ENCODE measurements around the gene GOLGA3. TPM values are rescaled to one million over a fixed set of nuclear protein-coding genes. Genes with fewer than 3 reads are reported as not detected.

Gene GOLGA3
- total RNA-seq, 4 donors from 2014 or later, result 69.8 to 117 (median 97.7) TPM

DNA sequence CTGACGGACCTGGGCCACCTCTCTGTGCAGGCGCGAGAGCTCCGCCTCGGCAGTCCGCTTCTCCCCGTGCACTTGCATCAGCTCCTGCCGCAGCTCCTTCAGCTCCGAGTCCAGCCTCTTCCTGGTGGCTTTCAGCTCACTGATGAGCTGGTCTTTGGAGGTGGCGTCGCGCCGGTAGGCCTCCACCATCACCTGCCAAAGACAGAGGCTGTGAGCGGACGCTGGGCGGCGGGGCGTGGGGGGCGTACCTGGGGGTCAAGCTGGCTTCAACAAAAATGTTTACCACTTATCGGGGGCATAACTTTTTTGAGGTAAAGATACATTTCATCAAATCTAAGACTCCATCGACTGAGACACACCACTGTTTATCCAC lies 39.6 kb downstream of the GOLGA3 start:
- no peak overlapping the region for H3K27ac ChIP-seq

DNA sequence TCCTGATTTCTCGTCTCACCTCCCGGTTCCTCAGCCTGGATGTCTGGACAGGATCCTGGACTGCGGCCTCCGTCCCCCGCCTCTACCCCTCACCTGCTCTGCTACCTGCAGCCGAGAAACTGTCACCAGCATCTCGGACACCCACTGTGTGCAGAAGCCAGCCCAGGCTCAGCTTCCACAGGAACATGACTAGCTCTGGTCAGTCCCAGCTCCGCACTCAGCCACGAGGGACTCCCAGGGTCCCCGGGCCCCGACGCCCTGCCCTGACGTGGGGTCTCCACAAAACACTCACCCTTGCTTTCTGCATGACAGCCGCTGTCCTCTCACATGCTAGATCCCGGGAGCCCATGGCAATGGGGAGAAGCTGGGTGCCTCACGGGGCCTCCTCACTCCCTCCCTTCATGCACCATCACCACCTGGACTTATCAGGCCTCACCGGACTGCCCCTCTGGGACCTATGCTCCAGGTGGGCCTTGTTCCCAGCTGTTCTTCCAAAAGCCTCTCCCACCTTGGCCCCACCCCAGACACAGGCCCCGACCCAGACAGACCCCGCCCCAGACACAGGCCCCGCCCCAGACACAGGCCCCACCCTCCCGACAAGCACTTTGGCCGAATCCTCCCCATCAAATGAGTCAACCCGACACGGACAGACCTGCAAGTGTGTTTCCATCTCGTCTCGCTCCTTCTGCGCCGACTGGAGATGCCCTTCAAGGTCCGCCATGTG lies 40.1 kb downstream of the GOLGA3 start:
- Histone ChIP-seq H3K27me3 (no peaks in the 10 kb centered on the region), H3K4me1 (no peaks in the 10 kb centered on the region), H3K27ac (no peak overlapping the region), H3K36me3 (peaks cover 2 to 87% (median 43%) of the 10 kb centered on the region in 3 donors), H3K9me3 (no peaks in the 10 kb centered on the region), H3K4me3 (no peak overlapping the region)
- WGBS, 2 donors, result 94 to 98% methylated on average over 23 to 29 of the region's 29 CpGs
- no peak for DNase-seq (ENCODE audit: low spot score in 2 of 2)
- no peak for TF ChIP-seq EP300 (IDR thresholded peaks at IDR 0.05)
- no peak for TF ChIP-seq POLR2A (IDR thresholded peaks at IDR 0.05)
- TF ChIP-seq, protein P1, sequence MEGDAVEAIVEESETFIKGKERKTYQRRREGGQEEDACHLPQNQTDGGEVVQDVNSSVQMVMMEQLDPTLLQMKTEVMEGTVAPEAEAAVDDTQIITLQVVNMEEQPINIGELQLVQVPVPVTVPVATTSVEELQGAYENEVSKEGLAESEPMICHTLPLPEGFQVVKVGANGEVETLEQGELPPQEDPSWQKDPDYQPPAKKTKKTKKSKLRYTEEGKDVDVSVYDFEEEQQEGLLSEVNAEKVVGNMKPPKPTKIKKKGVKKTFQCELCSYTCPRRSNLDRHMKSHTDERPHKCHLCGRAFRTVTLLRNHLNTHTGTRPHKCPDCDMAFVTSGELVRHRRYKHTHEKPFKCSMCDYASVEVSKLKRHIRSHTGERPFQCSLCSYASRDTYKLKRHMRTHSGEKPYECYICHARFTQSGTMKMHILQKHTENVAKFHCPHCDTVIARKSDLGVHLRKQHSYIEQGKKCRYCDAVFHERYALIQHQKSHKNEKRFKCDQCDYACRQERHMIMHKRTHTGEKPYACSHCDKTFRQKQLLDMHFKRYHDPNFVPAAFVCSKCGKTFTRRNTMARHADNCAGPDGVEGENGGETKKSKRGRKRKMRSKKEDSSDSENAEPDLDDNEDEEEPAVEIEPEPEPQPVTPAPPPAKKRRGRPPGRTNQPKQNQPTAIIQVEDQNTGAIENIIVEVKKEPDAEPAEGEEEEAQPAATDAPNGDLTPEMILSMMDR (IDR thresholded peaks at IDR 0.05), result no peak

More for the DNA sequence above, 39.6 kb downstream of the GOLGA3 start:
- no peaks in the 10 kb centered on the region for H3K4me1 ChIP-seq
- DNase-seq (ENCODE audit: low spot score in 2 of 2), result no peak
- H3K4me3 ChIP-seq, result no peak overlapping the region
- no peaks in the 10 kb centered on the region for H3K27me3 ChIP-seq
- TF ChIP-seq EP300 (IDR thresholded peaks at IDR 0.05), result no peak
- TF ChIP-seq POLR2A (IDR thresholded peaks at IDR 0.05), result no peak
- TF ChIP-seq, protein P1 (IDR thresholded peaks at IDR 0.05), result no peak
- peaks cover 2 to 87% (median 45%) of the 10 kb centered on the region in 3 donors for H3K36me3 ChIP-seq
- 96 to 98% methylated on average over 21 of the region's 21 CpGs for WGBS, 2 donors
- no peaks in the 10 kb centered on the region for H3K9me3 ChIP-seq

DNA sequence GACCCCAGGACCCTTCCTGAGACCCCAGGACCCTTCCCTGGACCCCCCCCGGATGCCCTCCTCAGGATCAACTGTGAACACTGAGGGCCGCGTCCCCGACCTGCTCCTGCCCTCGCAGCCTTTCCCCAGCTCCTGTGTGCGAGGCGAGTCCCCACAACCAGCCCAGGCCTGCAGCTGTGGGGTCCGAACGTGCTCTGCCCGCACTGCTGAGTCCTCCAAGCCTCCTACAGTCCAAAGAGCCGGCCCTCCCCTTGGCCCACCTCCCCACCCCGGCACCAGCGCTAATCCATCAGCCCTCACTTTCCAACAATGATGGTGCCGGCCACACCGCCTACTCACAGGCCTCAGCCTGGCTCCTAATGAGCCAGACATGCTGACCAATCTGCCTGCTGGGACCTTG lies 40.8 kb downstream of the GOLGA3 start:
- 92 to 97% methylated on average over 10 to 13 of the region's 15 CpGs for WGBS, 2 donors
- Histone ChIP-seq H3K27me3 (no peaks in the 10 kb centered on the region), H3K4me1 (no peaks in the 10 kb centered on the region), H3K36me3 (peaks cover 2 to 92% (median 43%) of the 10 kb centered on the region in 3 donors), H3K9me3 (no peaks in the 10 kb centered on the region), H3K27ac (no peak overlapping the region), H3K4me3 (no peak overlapping the region)
- TF ChIP-seq POLR2A (IDR thresholded peaks at IDR 0.05) (no peak), EP300 (IDR thresholded peaks at IDR 0.05) (no peak)
- TF ChIP-seq, protein P1 (IDR thresholded peaks at IDR 0.05), result no peak
- no peak for DNase-seq (ENCODE audit: low spot score in 2 of 2)

DNA sequence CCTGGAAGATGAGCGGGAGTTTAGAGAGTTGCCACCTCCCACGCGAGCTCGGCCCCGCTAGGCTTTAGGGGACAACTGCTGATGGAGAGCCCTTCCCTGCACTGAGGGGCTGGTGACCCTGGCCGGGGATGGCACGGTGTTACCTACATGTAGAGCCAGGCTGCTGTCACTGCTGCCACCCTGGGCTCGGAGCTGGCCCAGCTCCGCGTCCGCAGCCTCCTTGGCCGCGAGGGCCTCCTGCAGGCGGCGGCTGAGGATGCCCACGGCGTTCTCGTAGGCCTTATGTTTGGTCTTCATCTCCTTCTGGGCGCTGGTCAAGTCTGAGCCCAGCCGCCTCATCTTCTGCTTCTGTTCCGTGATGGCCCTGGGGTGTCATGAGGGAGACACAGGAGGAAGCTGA lies 42.5 kb downstream of the GOLGA3 start:
- H3K27ac ChIP-seq, result no peak overlapping the region
- H3K4me1 ChIP-seq, result no peaks in the 10 kb centered on the region
- no peak overlapping the region for H3K4me3 ChIP-seq
- no peaks in the 10 kb centered on the region for H3K27me3 ChIP-seq
- H3K36me3 ChIP-seq, result peaks cover 2 to 92% (median 43%) of the 10 kb centered on the region in 3 donors
- DNase-seq (ENCODE audit: low spot score in 2 of 2), result no peak
- 90 to 94% methylated on average over 15 to 21 of the region's 21 CpGs for WGBS, 2 donors
- TF ChIP-seq POLR2A (IDR thresholded peaks at IDR 0.05) (no peak), EP300 (IDR thresholded peaks at IDR 0.05) (no peak)
- TF ChIP-seq, protein P1 (IDR thresholded peaks at IDR 0.05), result no peak
- no peaks in the 10 kb centered on the region for H3K9me3 ChIP-seq

DNA sequence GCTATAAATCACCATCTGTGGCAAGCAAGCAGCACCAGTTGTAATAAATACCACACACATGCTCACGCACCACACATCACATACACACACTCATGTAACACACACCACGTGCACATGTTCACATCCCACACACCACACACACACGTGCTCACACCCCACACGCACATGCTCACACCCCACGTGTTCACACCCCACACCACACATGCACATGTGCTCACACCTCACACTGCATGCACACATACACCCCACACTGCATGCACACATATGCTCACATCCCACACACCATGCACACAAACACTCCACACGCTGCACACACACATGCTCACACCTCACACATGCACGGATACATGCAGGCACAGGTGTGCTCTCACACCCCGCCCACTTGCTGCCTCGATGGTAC lies 44.1 kb downstream of the GOLGA3 start:
- whole genome bisulfite sequencing, 2 donors, result 88 to 89% methylated on average over 9 of the region's 9 CpGs
- DNase-seq (ENCODE audit: low spot score in 2 of 2), result no peak
- H3K27me3 ChIP-seq, result no peaks in the 10 kb centered on the region
- no peaks in the 10 kb centered on the region for H3K4me1 ChIP-seq
- no peak overlapping the region for H3K4me3 ChIP-seq
- H3K27ac ChIP-seq, result no peak overlapping the region
- TF ChIP-seq EP300 (IDR thresholded peaks at IDR 0.05) (no peak), POLR2A (IDR thresholded peaks at IDR 0.05) (no peak)
- TF ChIP-seq, protein P1 (IDR thresholded peaks at IDR 0.05), result no peak
- H3K9me3 ChIP-seq, result no peaks in the 10 kb centered on the region
- peaks cover 2 to 93% (median 44%) of the 10 kb centered on the region in 3 donors for H3K36me3 ChIP-seq
